Activated CD8-positive, alpha-beta memory T cell treated with anti-CD3 and anti-CD28 coated beads for 24 hours (primary cell): ENCODE results near the gene WIF1.
A peak's percentile ranks its signal among the peaks of the same experiment; 100 is the strongest.

Experiments
- DNase-seq: peaks from one replicate; pipeline ENCODE4 v3.0.0-alpha.2; 2020

The WIF1 gene

GRCh38 chr12:65121049-65121955 is at the start of gene WIF1:
TSS of gene WIF1 (minus strand) at chr12:65121305. CDS start at chr12:65121191, 114 bp downstream.
- peak; percentile 66 for DNase-seq

GRCh38 chr12:65170209-65170881 is 49.2 kb upstream of the WIF1 start:
- DNase-seq = peak; percentile 80

GRCh38 chr12:65169320-65170208 is 48.5 kb upstream of the WIF1 start, which contains the start of gene LEMD3:
TSS of gene LEMD3 (plus strand) at chr12:65169583. CDS start at chr12:65169597, 14 bp downstream.
- peak; percentile 94 for DNase-seq

- DNase-seq = no peak
Observed at GRCh38 chr12:65168681-65169319, 47.7 kb upstream of the WIF1 start.

- no peak for DNase-seq
Observed at GRCh38 chr12:65164774-65165173, 43.7 kb upstream of the WIF1 start.

GRCh38 chr12:65164244-65164643 is 43.1 kb upstream of the WIF1 start:
- no peak for DNase-seq

GRCh38 chr12:65162609-65163008 is 41.5 kb upstream of the WIF1 start:
- no peak for DNase-seq

GRCh38 chr12:65157091-65157490 is 36.0 kb upstream of the WIF1 start:
- no peak for DNase-seq

GRCh38 chr12:65156366-65156841 is 35.3 kb upstream of the WIF1 start:
- no peak for DNase-seq

- no peak for DNase-seq
Observed at GRCh38 chr12:65155784-65156183, 34.7 kb upstream of the WIF1 start.

- no peak for DNase-seq
Observed at GRCh38 chr12:65152596-65152995, 31.5 kb upstream of the WIF1 start.

- no peak for DNase-seq
Observed at GRCh38 chr12:65152012-65152411, 30.9 kb upstream of the WIF1 start.

GRCh38 chr12:65147312-65147905 is 26.3 kb upstream of the WIF1 start:
- DNase-seq = no peak

GRCh38 chr12:65140738-65141137 is 19.6 kb upstream of the WIF1 start:
- DNase-seq = no peak

- no peak for DNase-seq
Observed at GRCh38 chr12:65139389-65139788, 18.3 kb upstream of the WIF1 start.

GRCh38 chr12:65133879-65134278 is 12.8 kb upstream of the WIF1 start:
- DNase-seq = no peak

- no peak for DNase-seq
Observed at GRCh38 chr12:65126482-65126881, 5.4 kb upstream of the WIF1 start.

GRCh38 chr12:65125975-65126374 is 4.9 kb upstream of the WIF1 start:
- no peak for DNase-seq

GRCh38 chr12:65125247-65125646 is 4.1 kb upstream of the WIF1 start:
- DNase-seq = no peak

- no peak for DNase-seq
Observed at GRCh38 chr12:65123435-65124063, 2.4 kb upstream of the WIF1 start.

GRCh38 chr12:65122703-65123102 is 1.6 kb upstream of the WIF1 start:
- no peak for DNase-seq
